H9 (cell line): ENCODE data around the gene TBC1D3B. TPM values are rescaled to one million over a fixed set of nuclear protein-coding genes. Genes with fewer than 3 reads are reported as not detected.

Experiments used
- DNase-seq: peaks from one replicate; pipeline ENCODE4 v3.0.0-alpha.2; 2017
- H2AFZ ChIP-seq: one replicate; pipeline ENCODE4 v1.6.1; 2013; ENCODE audit warnings: mild to moderate bottlenecking, low read length, control low read depth, moderate library complexity
- H2AK5ac ChIP-seq: 2 replicates; pipeline ENCODE4 v1.6.1; 2013; ENCODE audit warnings: low read length, control low read depth, mixed read lengths; ENCODE audit not compliant: insufficient read length
- H2BK120ac ChIP-seq: one replicate; pipeline ENCODE4 v1.6.1; 2013; ENCODE audit warnings: low read depth, mild to moderate bottlenecking, low read length, control low read depth, inconsistent platforms; ENCODE audit not compliant: poor library complexity, severe bottlenecking
- H2BK12ac ChIP-seq: 2 replicates; pipeline ENCODE4 v1.6.1; 2013; ENCODE audit warnings: low read length, control low read depth, mixed read lengths, low read depth; ENCODE audit not compliant: insufficient read length
- H2BK15ac ChIP-seq: 2 replicates; pipeline ENCODE4 v1.6.1; 2013; ENCODE audit warnings: low read depth, low read length, control low read depth
- H2BK20ac ChIP-seq: one replicate; pipeline ENCODE4 v1.6.1; 2013; ENCODE audit warnings: low read depth, mild to moderate bottlenecking, low read length, control low read depth, inconsistent platforms; ENCODE audit not compliant: poor library complexity, severe bottlenecking
- H2BK5ac ChIP-seq: 2 replicates; pipeline ENCODE4 v1.6.1; 2013; ENCODE audit warnings: low read length, control low read depth, mixed read lengths; ENCODE audit not compliant: insufficient read length
- H3K14ac ChIP-seq: 2 replicates; pipeline ENCODE4 v1.6.1; 2013; ENCODE audit warnings: low read length, control low read depth; ENCODE audit not compliant: insufficient read depth
- H3K18ac ChIP-seq: 2 replicates; pipeline ENCODE4 v1.6.1; 2013; ENCODE audit warnings: low read depth, mild to moderate bottlenecking, mixed read lengths, low read length, control low read depth; ENCODE audit not compliant: insufficient read length
- H3K23ac ChIP-seq: 2 replicates; pipeline ENCODE4 v1.6.1; 2013; ENCODE audit warnings: low read length, control low read depth, mixed read lengths, low read depth; ENCODE audit not compliant: insufficient read length
- H3K23me2 ChIP-seq: 2 replicates; pipeline ENCODE4 v1.6.1; 2013; ENCODE audit warnings: low read depth, mild to moderate bottlenecking, mixed read lengths, low read length, control low read depth; ENCODE audit not compliant: insufficient read length, poor library complexity, severe bottlenecking
- H3K27ac ChIP-seq: 2 replicates; pipeline ENCODE4 v1.5.1; 2013; ENCODE audit warnings: low read length, control low read depth, mixed read lengths, low read depth; ENCODE audit not compliant: insufficient read length
- H3K27me3 ChIP-seq: 2 replicates; pipeline ENCODE4 v1.6.1; 2013; ENCODE audit warnings: low read length, control low read depth, inconsistent platforms; ENCODE audit not compliant: insufficient read depth
- H3K4ac ChIP-seq: 2 replicates; pipeline ENCODE4 v1.6.1; 2013; ENCODE audit warnings: low read depth, mild to moderate bottlenecking, control low read depth, inconsistent platforms, low read length, moderate library complexity
- H3K4me1 ChIP-seq: 2 replicates; pipeline ENCODE4 v1.6.1; 2013; ENCODE audit warnings: low read length, control low read depth, inconsistent platforms; ENCODE audit not compliant: insufficient read depth
- H3K4me2 ChIP-seq: 2 replicates; pipeline ENCODE4 v1.6.1; 2013; ENCODE audit warnings: low read length, control low read depth, mixed read lengths; ENCODE audit not compliant: insufficient read length, insufficient read depth
- H3K56ac ChIP-seq: 2 replicates; pipeline ENCODE4 v1.6.1; 2013; ENCODE audit warnings: low read depth, mild to moderate bottlenecking, mixed read lengths, low read length, control low read depth; ENCODE audit not compliant: insufficient read length
- H3K79me1 ChIP-seq: 2 replicates; pipeline ENCODE4 v1.6.1; 2013; ENCODE audit warnings: low read depth, mild to moderate bottlenecking, moderate library complexity, low read length, control low read depth, inconsistent platforms; ENCODE audit not compliant: insufficient read depth, poor library complexity, severe bottlenecking
- H3K79me2 ChIP-seq: 2 replicates; pipeline ENCODE4 v1.6.1; 2013; ENCODE audit warnings: low read length, control low read depth, inconsistent platforms; ENCODE audit not compliant: insufficient read depth
- H3K9ac ChIP-seq: 2 replicates; pipeline ENCODE4 v1.6.1; 2013; ENCODE audit warnings: low read length, control low read depth, mixed read lengths; ENCODE audit not compliant: insufficient read length; ENCODE audit errors: extremely low read depth
- H3K9me3 ChIP-seq: one replicate; pipeline ENCODE4 v1.6.1; 2013; ENCODE audit warnings: low read depth, low read length, inconsistent platforms; ENCODE audit not compliant: control insufficient read depth
- H3T11ph ChIP-seq: one replicate; pipeline ENCODE4 v1.6.1; 2013; ENCODE audit warnings: mild to moderate bottlenecking, low read length, control low read depth, inconsistent platforms
- H4K20me1 ChIP-seq: one replicate; pipeline ENCODE4 v1.6.1; 2013; ENCODE audit not compliant: control insufficient read depth, insufficient read length, insufficient read depth
- H4K5ac ChIP-seq: 2 replicates; pipeline ENCODE4 v1.6.1; 2013; ENCODE audit warnings: low read depth, mild to moderate bottlenecking, mixed read lengths, low read length, control low read depth; ENCODE audit not compliant: insufficient read length
- H4K8ac ChIP-seq: replicated peaks from 2 replicates; pipeline ENCODE4 v1.6.1; 2013; ENCODE audit warnings: low read length, control low read depth, mixed read lengths, low read depth; ENCODE audit not compliant: insufficient read length
- H4K91ac ChIP-seq: 2 replicates; pipeline ENCODE4 v1.6.1; 2013; ENCODE audit warnings: low read depth, mild to moderate bottlenecking, moderate library complexity, mixed read lengths, low read length, control low read depth; ENCODE audit not compliant: insufficient read length
- H3K27ac Mint-ChIP-seq, 3 experiments: 2 replicates in 2 of 3; 3 replicates in 1 of 3; pipeline ENCODE4 v1.8.0; 2020 to 2021; ENCODE audit warnings: mixed read lengths in 3 of 3, mild to moderate bottlenecking in 1 of 3, moderate library complexity in 1 of 3
- H3K27me3 Mint-ChIP-seq: 2 replicates; pipeline ENCODE4 v1.8.0; 2021; ENCODE audit warnings: low read depth, mild to moderate bottlenecking, moderate library complexity, mixed read lengths
- H3K36me3 Mint-ChIP-seq, 3 experiments: 2 replicates in 2 of 3; 3 replicates in 1 of 3; pipeline ENCODE4 v1.8.0; 2020 to 2021; ENCODE audit warnings: low read depth in 3 of 3, mixed read lengths in 3 of 3; ENCODE audit not compliant: insufficient read depth in 1 of 3
- H3K4me1 Mint-ChIP-seq, 2 experiments: 2 replicates each; pipeline ENCODE4 v1.8.0; 2020; ENCODE audit warnings: mixed read lengths in 2 of 2
- H3K4me3 Mint-ChIP-seq, 2 experiments: 2 replicates in 1 of 2; 3 replicates in 1 of 2; pipeline ENCODE4 v1.8.0; 2020 to 2021; ENCODE audit warnings: mild to moderate bottlenecking in 2 of 2, mixed read lengths in 2 of 2, moderate library complexity in 1 of 2
- H3K9me3 Mint-ChIP-seq, 2 experiments: 2 replicates in 1 of 2; 3 replicates in 1 of 2; pipeline ENCODE4 v1.8.0; 2020; ENCODE audit warnings: mild to moderate bottlenecking in 2 of 2, mixed read lengths in 2 of 2, moderate library complexity in 1 of 2
- CTCF ChIP-seq: fragments of 200-600 bp; sonication (generic); conservative IDR thresholded peaks from 3 replicates; pipeline ENCODE4 v1.8.0; 2021; ENCODE audit warnings: antibody characterized with exemption, mild to moderate bottlenecking
- WGBS: extraction: QIAGEN DNeasy Blood & Tissue Kit; methylation state at CpG from one replicate; pipeline ENCODE4 v1.1.7; 2013; ENCODE audit warnings: missing lambda C conversion rate, low lambda C conversion rate, mixed read lengths; ENCODE audit not compliant: insufficient read length; ENCODE audit errors: extremely low coverage; 5-methylcytosine and 5-hydroxymethylcytosine counted together
- total RNA-seq: library from RNA; stranded (reverse); gene quantifications from 2 replicates; pipeline ENCODE4 v1.2.1, GENCODE V29; 2021

The TBC1D3B gene
- total RNA-seq, 1 experiment from 2014 or later = 8.8 TPM

GRCh38 chr17:36197387-36197703 is 20.9 kb upstream of the TBC1D3B start:
- Histone ChIP-seq H4K5ac (no peak overlapping the region), H3K4me2 (no peak overlapping the region), H3K79me1 (no peaks in the 10 kb centered on the region), H3K18ac (no peak overlapping the region), H2BK20ac (no peak overlapping the region), H4K20me1 (no peaks in the 10 kb centered on the region), H2BK15ac (no peak overlapping the region), H3K56ac (no peak overlapping the region), H4K91ac (no peak overlapping the region), H3K9ac (no peak overlapping the region), H2BK5ac (no peak overlapping the region), H3K27ac (no peak overlapping the region), H3K23me2 (no peaks in the 10 kb centered on the region), H3K4ac (no peak overlapping the region), H4K8ac (no peak overlapping the region), H2BK12ac (no peak overlapping the region), H2AK5ac (no peak overlapping the region), H3K4me1 (peaks cover 2% of the 10 kb centered on the region; the same call in 1 of the 2 replicates), H2BK120ac (no peak overlapping the region), H2AFZ (no peak overlapping the region), H3K14ac (no peak overlapping the region), H3T11ph (no peak overlapping the region), H3K27me3 (no peaks in the 10 kb centered on the region), H3K79me2 (no peaks in the 10 kb centered on the region), H3K9me3 (no peaks in the 10 kb centered on the region), H3K23ac (no peak overlapping the region)
- H3K4me1 Mint-ChIP-seq = peaks cover 16 to 18% of the 10 kb centered on the region in 2 experiments
- no peak for DNase-seq
- TF ChIP-seq CTCF = no peak
- no peaks in the 10 kb centered on the region; a peak in 1 of 5 replicates for H3K9me3 Mint-ChIP-seq
- H3K27me3 Mint-ChIP-seq = peaks cover 15% of the 10 kb centered on the region
- H3K36me3 Mint-ChIP-seq = no peaks in the 10 kb centered on the region
- WGBS = no CpG with 5 or more reads among the region's 4 CpGs
- no peak overlapping the region for H3K27ac Mint-ChIP-seq
- H3K4me3 Mint-ChIP-seq = no peak overlapping the region
